NB4 (cell line): ENCODE results near the gene SOCS1.

Experiments
- CTCF ChIP-seq: IDR thresholded peaks from one replicate; pipeline ENCODE4 v1.5.1; 2012; ENCODE audit warnings: low read depth, low read length
- MYC ChIP-seq: IDR thresholded peaks from 2 replicates; pipeline ENCODE4 v1.6.1; 2011; ENCODE audit warnings: low read depth, low read length
- POLR2A ChIP-seq: IDR thresholded peaks from 2 replicates; pipeline ENCODE4 v1.6.1; 2011; ENCODE audit warnings: mild to moderate bottlenecking; ENCODE audit not compliant: insufficient read length; ENCODE audit errors: extremely low read depth

- TF ChIP-seq CTCF = no peak
- TF ChIP-seq POLR2A = no peak
- no peak for TF ChIP-seq MYC
Measured at GRCh38 chr16:11273721-11274324, 17.8 kb upstream of the SOCS1 start.
